DMS153 treated with DMSO at 0.1 percent for 48 hours (cell line): ENCODE results near the gene TM4SF1.
A peak's percentile ranks its signal among the peaks of the same experiment; 100 is the strongest.

ENCODE experiments used
- DNase-seq: peaks from one replicate; lab custom pipeline; 2025; ENCODE audit not compliant: unreplicated experiment; lab: John Stamatoyannopoulos, UW

Gene TM4SF1, protein sequence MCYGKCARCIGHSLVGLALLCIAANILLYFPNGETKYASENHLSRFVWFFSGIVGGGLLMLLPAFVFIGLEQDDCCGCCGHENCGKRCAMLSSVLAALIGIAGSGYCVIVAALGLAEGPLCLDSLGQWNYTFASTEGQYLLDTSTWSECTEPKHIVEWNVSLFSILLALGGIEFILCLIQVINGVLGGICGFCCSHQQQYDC

DNA sequence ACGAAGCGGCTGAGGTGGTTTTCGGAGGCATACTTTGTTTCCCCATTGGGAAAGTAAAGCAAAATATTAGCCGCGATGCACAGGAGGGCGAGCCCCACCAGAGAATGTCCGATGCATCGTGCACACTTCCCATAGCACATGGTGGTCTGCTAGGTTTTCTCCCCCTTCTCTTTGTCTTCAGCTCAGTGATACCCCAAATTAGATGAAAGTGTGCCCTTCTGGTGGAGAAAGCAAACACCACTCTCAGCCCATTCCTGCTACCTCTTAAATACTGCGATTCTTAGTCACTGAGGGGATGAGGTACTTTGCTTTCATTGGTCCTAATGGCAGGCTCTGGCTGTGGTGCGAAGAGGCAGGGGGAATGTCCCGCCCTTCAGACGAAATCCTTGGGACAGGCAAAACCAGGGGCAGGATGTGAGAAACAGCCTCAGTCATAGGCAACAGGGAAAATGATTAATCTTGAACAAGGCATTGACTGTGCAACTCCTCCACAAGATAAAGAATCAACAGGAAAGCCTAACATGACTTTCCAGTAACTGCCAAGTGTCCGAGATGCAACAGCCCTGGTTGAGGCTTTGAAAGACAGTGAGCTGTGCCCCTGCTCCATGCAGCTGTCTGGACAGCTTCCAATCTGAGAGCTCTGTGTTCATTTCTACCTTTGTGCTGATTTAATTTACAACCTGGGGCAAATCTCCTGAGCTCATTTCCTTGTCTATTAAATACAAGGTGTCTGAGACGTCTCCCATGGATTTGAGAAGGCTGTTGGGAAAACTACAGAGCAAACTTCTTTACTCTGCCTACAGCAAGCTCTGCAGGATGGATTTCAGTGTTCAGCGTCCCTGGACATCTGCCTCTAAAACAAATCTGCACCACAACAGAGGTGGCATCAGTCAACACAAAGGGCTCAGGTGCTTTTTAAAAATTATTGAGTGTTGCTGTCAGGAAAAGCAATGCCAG, at the start of gene TM4SF1:
Gene TM4SF1, minus strand, starts transcription at position 242 of the 957 bp plus-strand sequence. Its CDS starts 102 bp downstream, at position 140.
- DNase-seq, result peak; percentile 82

DNA sequence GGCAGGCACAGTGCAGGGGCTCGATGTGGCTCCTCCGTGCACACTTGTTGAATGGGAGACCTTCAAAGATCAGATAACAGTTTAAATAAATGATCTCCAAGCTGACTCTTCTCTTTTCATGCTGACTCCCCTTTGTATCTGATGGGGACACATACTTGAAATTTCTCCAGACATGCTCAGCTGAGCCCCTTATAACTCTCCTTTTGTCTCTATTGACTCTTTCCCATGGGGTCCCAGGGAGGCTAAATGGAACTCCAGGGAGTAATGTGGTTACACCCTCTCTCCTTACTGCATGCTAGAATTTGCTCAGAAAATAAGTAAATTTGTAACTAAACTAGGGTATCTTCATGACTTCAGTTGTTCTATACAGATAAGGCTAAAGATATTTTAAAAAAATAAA, 48.9 kb upstream of the TM4SF1 start:
- DNase-seq, result no peak

DNA sequence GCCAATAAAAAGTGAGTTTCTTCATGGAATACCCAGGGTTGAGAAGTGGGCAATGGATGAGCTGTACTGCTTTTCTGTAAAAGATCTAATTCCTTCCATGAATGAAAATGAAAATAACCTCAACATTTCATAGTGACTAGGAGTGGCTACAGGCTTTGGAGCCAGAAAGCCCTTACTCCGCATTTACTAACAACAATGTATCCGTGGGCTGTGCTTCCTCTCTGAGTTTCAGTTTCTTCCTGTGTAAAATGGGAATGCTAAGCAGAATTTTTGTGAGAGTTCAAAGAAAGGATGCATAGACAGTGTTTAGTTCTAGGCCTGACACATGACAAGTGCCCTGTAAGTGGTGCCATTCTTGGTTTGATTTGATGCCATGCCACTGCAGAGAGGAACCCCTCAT, 47.5 kb upstream of the TM4SF1 start:
- no peak for DNase-seq

DNA sequence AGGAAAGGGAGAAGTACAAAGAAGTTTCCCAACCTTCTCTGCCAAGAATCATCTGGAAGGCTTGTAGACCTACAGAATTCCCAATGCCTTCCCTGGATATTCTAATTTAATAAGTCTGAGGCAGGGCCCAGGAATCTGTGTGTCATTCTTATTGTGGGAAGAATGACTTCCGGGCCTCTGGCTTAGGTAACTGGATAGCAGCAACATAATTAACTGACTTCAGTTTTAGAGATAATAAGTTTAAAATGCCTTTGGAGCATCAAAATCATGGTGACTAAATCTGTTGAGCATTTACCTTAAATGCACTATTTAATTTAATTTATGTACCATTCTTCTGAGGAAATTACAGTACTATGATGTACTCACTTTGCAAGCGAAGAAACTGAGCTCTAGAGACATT, 44.3 kb upstream of the TM4SF1 start:
- no peak for DNase-seq

DNA sequence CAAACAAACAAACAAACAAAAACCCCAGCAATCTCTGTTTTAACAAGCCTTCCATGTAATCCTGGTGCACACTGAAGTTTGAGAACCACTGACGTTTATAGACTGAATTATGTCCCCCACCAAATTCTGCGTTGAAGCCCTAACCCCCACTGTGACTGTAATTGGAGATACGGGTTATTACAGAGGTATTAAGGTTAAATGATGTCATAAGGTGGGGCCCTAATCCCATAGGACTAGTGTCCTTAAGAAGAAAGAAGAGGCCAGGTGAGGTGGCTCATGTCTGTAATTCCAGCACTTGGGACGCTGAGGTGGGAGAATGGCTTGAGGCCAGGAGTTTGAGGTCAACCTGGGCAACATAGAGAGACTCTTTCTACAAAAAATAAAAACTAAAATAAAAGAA, 42.4 kb upstream of the TM4SF1 start:
- no peak for DNase-seq

DNA sequence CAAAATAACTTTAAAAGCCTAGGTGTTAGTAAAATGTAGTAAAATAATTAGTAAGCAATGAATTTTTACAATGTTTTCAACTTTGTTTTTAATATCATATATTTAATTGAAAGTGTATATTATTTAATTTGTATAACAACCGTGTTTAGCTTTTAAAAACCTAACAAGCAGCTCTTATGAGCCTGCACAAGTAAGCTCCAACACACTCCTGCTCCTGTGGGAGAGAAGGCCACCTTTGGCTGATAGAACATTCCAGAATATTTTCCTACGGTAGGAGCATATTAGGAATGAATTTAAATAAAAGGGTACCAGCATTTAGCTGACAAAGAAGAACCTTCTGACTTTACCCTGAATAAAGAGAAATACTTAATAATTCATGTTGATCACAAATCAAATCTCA, 40.3 kb upstream of the TM4SF1 start:
- no peak for DNase-seq

DNA sequence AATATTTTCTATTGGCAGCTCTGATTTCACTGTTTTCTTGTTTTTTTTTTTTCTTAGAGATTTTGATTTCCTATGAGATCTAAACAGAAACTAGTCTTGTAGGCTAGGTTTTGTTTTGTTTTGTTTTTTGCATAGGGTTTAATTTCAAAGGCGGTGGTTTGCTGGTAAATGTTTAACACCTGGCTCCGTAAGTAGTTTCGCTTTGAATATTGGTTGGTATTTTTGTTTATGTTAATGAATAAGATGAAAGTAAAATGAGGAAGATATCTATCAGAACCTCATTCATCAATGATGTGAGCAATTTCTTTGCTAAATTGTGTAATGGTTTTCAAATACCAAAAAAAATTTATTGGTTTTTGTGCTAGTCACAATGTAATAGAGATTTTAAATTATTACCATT, 39.7 kb upstream of the TM4SF1 start:
- no peak for DNase-seq

DNA sequence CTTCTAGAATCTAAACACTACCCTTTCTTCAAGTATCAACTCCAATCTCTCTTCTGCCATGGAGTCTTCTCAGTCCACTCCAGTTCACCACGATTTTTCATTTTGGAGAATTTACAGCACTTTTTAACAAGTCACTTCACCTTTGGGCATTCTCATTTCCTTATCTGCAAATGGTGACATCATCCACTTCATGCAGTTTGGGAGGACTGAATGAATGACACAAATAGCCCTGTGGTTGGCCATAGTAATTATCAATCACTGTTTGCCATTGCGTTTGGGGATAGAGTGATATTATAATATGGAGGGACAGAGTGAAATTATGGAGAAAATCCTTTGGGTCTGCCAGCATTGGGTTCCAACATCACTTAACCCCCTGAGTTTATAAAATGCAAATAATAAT, 38.0 kb upstream of the TM4SF1 start:
- no peak for DNase-seq

DNA sequence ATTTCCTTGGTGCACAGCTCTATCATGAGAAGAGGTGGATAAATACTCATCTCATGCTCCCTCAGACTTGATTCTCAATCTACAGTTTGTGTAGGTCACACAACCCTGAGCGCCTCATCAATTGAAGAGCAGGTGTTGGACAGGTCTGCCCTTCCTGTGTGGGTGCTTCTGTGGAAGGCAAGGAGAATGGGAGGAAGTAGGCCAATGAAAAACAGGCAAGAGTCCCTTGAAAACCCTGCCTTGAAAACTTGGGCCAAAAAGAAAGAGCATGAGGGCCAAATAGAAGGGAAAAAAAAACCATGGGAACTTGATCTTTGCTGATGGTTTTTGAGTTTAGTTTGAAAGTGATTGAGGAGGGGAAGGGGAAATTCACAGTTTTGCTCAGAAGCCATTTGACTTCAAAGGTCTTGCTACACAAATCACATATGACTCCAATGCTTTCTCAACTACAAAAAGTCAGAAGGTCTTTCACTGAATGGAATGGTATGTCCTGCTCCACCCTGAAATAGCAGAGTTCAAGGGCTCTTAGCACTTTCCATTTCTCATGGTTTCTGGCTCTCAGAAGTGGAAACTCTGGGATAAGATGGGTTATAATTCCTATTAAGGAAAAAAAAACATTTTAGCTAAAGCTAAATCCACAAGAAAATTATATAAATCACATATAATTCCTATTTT, 37.2 kb upstream of the TM4SF1 start:
- no peak for DNase-seq

DNA sequence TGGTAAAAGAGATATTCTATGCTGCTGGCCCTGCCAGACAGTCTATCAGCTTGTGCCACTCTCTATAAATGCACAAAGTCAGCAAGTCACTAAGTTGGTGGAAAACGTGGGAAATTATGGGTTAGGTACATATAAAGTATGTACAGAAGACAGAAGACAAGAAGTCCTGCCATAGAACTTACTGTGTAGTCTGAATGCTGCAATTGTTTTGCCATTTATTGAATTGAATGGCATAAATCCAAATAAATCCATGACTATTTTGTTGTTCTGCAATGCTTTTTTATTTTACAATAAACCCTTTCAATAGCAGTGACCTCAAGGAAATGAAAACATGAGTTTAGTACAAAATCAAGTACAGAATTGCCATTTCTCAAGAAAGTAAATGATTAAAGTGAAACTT, 34.1 kb upstream of the TM4SF1 start:
- DNase-seq, result no peak

DNA sequence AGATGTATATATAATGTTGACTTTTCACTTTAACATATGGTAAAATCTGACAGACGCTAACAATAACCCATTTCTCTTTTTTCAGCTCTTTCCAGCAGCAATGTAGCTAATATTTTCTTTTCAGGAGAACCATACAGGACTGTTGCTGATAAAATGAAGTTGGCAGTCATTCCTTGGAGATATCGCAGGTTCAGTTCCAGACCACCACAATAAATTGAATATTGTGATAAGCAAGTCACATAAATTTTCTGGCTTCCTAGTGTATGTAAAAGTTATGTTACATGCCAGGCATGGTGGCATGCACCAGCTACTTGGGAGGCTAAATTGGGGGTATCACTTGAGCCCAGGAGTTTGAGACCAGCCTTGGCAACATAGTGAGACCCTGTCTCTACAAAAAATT, 31.9 kb upstream of the TM4SF1 start:
- no peak for DNase-seq

DNA sequence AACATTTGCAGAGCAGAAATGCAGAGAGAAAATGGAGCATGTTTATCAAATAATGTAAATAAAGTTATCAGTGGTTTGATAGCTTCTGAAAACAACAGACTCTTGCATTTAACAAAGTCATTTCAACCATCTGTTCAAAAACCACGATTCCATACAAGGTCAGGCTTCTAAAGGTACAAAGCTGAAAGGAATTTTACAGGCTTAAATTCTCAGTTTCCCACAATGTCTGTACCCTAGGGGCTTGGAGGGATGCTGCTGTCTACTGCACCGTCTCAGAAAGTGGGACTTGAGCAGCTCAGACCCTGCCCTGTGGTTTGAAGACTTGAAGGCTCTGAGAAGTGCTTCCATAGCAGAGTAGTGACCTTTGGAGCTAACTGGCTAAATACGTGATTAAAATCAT, 30.4 kb upstream of the TM4SF1 start:
- DNase-seq, result no peak

DNA sequence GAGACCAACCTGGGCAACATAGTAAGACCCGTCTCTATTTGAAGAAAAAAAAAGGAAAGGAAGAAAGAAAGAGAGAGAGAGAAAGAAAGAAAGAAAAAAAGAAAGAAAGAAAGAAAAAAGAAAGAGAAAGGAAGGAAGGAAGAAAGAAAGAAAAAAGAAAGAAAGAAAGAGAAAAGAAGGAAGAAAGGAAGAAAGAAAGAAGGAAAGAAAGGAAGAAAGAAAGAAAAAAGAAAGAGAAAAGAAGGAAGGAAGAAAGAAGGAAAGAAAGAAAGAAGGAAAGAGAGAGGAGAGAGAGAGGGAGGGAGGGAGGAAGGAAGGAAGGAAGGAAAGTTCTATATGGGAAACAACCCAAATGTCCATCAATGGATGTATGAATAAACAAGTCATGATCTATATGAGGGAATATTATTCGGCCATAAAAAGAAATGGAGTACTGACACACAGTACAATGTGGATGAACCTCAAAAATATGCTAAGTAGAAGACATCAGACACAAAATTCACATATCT, 28.8 kb upstream of the TM4SF1 start:
- DNase-seq, result no peak

DNA sequence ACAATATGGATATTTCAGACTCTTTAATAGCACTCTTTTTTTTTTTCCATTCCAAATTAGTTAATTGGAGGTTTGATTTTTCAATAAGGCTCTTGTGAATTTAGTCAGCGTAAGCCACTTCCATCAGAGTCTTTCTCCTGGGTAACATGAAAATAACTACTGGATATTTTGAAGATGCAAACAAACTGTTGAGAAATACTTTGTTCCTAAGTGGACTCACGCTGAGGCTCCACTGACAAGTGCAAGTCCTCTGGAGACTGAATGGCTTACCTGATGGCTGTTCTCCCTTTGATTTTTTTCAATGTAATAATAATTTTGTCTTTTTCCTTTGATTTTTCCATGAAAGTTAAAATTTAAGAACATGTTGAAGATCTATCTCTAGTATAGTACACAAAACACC, 26.0 kb upstream of the TM4SF1 start:
- no peak for DNase-seq

DNA sequence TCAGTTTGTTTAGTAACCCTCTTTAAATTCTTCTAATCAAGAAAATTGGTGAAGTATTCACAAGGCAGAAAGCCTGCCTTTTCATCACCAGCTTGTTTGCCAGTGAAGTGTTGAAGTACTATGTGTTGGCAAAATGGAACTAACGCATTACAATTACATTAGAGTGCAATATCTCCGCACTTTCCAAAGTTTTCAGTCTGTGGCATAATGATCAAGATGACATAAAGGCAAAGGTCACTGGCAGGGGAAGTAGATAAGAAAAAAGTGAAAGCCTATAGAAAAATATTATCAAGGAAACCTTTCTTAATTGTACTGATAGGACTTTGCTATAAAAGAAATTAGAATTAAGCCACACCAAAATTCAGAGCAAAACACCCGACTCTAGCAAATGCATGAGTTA, 25.0 kb upstream of the TM4SF1 start:
- DNase-seq, result no peak

DNA sequence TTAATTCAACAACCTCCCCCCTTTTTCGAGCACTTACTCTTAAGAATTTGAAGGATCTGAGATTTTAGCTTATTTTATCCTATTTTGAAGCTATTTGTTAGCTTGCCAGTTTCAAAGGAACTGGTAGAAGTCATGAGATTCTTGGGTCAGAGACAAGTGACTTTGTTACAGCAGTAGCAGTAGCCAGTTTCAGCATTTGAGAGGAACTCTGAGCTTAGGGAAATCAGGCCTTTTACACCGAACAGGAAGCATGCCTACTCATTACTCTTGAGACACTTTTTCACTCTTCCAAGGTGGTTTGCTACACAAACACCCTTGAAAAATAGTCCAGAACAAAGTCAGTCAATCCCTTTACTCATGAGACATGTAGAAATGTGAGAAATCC, 24.5 kb upstream of the TM4SF1 start:
- DNase-seq, result no peak

DNA sequence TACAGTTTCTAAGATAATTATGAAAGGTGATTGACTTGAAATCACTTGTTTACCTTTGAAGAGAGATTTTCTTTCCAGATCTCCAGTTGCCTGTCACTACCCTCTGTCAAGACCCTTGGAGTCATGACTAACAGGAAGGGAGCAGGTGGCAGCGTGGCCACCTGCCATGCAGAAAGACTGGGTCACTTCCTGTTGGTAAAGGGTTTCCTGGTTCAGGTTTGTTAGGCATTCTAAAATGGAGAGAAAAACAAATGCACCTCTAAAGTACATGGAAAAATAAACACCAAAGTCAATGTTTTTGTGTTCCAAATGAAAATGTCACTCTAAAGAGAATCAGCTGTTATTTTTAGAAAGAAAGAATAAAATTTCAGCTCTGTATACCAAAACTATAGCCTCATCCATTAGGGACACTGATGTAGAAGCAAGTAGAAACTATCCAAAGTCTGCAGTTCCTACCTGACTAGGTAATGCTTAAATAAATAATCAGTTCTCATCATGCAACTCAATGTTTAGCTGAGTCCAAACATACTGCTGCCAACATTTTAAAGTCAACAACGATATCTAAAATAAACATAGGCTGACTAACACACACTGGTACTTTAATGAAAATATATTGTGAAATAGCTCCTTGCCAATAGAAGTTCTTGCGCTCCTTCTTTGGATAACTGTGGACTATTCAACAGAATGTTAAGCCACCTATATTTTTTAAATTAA, 23.9 kb upstream of the TM4SF1 start:
- peak; percentile 83 for DNase-seq

DNA sequence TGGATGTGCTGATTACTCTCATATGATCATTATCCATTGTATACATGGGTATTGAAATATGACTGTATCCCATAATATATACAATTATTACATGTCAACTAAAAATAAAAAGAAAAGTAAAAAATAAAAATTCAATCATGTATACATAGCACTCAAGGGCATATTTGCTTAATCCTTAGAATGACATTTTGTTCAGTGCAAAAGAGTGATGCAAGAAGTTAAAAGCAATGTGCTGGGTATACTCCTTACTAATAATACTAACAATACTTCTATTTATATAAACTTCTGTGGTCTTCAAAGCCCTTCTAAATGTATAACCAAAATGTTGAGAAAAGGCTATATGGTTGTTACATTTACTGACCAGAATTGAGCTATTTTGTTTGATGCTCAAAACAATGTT, 23.2 kb upstream of the TM4SF1 start:
- DNase-seq, result no peak

DNA sequence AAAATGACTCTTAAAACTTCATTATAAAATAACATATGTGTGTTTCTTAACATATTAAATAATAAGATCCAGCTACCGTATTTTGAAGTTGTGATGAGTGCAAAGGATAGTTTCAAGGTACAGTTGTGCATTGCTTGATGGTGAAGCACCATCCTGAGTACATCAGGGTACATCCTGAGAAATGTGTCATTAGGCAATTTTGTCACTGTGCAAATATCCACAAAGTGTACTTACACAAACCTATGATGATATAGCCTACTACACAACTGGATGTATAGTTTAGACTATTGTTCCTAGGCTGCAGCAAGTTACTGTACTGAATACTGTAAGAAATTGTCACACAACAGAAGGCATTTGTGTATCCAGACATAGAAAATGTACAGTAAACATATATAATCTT, 20.8 kb upstream of the TM4SF1 start:
- no peak for DNase-seq

DNA sequence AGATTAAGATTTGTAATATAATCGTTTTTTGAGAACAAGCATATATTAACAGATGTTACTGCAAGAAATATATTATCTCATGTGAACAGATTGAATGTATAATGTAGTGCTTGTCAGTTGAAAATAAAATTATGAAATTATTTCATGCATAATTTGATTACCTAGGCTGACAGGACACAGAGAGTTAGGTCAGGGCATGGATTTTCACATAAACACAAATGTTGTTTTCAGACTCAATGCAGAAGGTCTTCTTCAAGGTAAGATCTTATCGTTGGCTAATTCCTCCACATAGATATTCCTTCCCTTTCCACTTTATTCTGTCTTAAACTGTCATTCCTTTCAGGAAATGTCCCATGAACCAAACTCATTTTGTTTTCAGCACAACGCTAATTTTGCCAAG, 20.1 kb upstream of the TM4SF1 start:
- no peak for DNase-seq

DNA sequence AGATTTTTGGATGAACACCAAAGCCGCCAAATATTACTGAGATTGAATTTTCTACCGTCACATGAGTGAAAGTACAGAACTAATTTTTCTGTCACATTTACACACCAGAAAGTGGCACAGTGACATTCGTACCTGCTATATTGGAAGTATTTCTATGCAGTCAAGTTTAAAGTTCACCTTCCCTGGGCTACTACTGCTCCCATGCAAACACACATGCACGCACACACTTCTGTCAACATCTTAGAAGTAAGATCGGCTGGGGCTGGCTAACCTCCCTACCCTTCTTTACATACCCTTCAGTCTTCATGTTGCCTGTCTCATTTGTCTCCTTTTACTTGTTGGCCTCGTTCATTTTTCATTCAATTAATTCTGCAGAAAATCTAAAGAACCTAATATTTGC, 19.0 kb upstream of the TM4SF1 start:
- no peak for DNase-seq
